ENCODE measurements around the gene TRMT2A. TPM values are rescaled to one million over a fixed set of nuclear protein-coding genes. Genes with fewer than 3 reads are reported as not detected.
A peak's percentile ranks its signal among the peaks of the same experiment; 100 is the strongest.

The TRMT2A gene
- total RNA-seq, 2 experiments from 2014 or later = 98.1 to 140 TPM

- H3K4me1 Mint-ChIP-seq = peaks cover 60% of the 10 kb centered on the region
- DNase-seq (no peak), ATAC-seq (no peak)
- peak overlapping the region; percentile 37 for H3K4me3 Mint-ChIP-seq
- no peaks in the 10 kb centered on the region for H3K9me3 Mint-ChIP-seq (ENCODE audit: low read depth)
- peak overlapping the region; percentile 64 for H3K27ac Mint-ChIP-seq
- no peaks in the 10 kb centered on the region for H3K27me3 Mint-ChIP-seq
- CTCF ChIA-PET = interaction anchor here (0.9 kb wide), 1 partner anchor 23 kb away, joined by 3 read pairs; no protein-coding TSS in a partner anchor
- peaks cover 31% of the 10 kb centered on the region for H3K36me3 Mint-ChIP-seq
Observed at GRCh38 chr22:20114506-20115475, 2.2 kb downstream of the TRMT2A start.

- peaks cover 23% of the 10 kb centered on the region for H3K36me3 Mint-ChIP-seq
- H3K27ac Mint-ChIP-seq = peak overlapping the region; percentile 64
- CTCF ChIA-PET = no interaction called here
- ATAC-seq (no peak), DNase-seq (no peak)
- peaks cover 51% of the 10 kb centered on the region for H3K4me1 Mint-ChIP-seq
- no peaks in the 10 kb centered on the region for H3K9me3 Mint-ChIP-seq (ENCODE audit: low read depth)
- peak overlapping the region; percentile 17 for H3K4me3 Mint-ChIP-seq
- no peaks in the 10 kb centered on the region for H3K27me3 Mint-ChIP-seq
Observed at GRCh38 chr22:20113551-20114310, 3.3 kb downstream of the TRMT2A start.

DNA sequence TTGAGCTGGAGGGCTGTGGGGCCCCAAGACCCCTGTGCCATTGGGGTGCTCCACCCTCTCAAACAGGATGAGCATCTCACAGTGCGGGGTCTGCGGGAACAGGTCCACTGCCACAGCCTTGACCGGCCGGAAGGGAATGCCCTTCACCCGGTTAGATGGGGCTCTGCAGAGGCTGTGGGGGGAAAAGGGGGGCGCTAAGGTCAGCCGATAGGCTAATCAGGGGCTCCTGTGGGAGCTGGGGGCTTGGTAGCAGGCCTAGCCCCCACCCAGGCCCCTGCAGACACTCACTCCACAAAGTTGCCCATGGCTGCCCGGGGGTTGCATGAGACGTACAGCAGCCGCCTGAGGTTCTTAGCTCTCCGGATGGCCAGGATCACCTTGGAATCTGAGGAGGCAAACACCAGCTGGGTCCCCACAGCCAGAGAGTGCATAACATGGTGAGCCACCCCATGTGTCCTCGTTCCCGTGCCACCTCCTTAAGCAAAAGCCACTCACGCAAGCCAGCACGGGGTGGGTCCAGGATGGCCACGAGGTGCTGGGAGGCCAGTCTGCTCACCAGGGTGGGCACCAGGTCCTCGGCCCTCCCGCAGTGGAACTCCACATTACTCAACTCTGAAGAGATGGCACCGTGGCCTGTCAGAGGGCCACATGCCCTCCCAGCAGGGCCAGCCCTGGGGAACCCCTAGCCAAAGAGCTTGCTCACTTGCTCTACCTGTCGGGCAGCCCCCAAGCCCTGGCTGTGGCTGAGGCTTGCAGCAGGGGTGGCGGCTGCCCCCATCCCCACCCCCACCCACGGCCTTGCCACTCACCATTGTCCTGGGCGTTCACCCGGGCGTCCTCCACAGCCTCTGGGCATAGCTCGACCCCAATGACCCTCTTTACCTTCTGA is 4.2 kb downstream of the TRMT2A start:
- peak overlapping the region; percentile 70 for H3K27ac Mint-ChIP-seq
- peaks cover 20% of the 10 kb centered on the region for H3K36me3 Mint-ChIP-seq
- no peak for ATAC-seq
- H3K4me3 Mint-ChIP-seq = no peak overlapping the region
- CTCF ChIA-PET = interaction anchor here (2.9 kb wide), 1 partner anchor 11 kb away, joined by 21 read pairs; no protein-coding TSS in a partner anchor
- DNase-seq = no peak
- H3K4me1 Mint-ChIP-seq = peaks cover 46% of the 10 kb centered on the region
- H3K27me3 Mint-ChIP-seq = no peaks in the 10 kb centered on the region
- no peaks in the 10 kb centered on the region for H3K9me3 Mint-ChIP-seq (ENCODE audit: low read depth)

DNA sequence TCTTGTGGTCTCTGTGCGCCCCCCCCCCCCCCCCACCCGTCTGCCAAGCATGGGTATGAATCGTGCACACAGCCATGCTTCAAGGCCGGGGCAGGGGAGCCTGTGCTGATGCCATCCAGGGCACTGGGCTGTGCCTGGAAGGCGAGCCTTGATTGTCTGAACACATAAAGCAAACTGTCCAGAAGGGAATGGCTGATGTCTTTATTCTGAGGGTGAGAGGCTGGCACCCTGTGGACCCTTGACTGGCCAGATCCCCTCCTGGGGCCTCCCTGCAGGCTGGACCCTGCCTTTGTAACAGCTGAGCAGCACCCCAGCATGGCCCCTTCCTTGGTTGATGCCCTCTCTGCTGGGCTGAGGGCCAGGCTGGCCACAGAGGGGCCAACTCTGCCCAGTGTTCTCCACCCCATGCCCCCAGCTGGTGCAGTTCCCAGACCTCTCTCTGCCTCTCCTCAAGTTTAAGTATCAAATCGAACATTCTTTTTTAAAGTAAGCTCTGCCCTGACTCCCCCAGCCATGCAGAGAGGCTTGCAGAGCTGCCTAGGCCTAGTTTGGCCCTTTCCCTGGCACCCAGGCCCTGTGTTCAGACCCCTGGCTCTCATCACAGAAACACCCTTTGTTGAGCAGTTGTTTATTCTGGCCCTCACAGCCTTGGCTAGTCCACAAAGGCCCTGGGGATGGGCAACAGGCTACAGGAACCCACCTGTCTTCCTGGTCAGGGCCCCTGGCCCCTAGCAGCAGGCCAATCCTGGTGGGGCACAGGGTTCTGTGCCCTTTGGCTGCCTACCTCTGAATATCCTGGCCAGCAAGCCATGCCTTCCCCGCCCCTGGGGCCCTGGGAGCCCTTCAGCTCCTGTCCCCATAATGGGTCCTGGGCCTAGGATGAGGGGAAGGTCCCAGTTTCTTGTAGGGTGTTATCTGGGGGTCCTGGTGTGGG is 5.1 kb downstream of the TRMT2A start:
- Mint-ChIP-seq H3K4me3 (peak overlapping the region; percentile 39), H3K27me3 (no peaks in the 10 kb centered on the region), H3K36me3 (peaks cover 22% of the 10 kb centered on the region), H3K9me3 (ENCODE audit: low read depth) (no peaks in the 10 kb centered on the region), H3K27ac (peak overlapping the region; percentile 70), H3K4me1 (peaks cover 46% of the 10 kb centered on the region)
- no peak for DNase-seq
- ATAC-seq = peak; percentile 9
- CTCF ChIA-PET = interaction anchor here (0.7 to 2.9 kb wide), 11 partner anchors 10 to 158 kb away, joined by 4 to 21 read pairs (median 6); no protein-coding TSS in a partner anchor

GRCh38 chr22:20111045-20111688 is 5.9 kb downstream of the TRMT2A start:
- peaks cover 20% of the 10 kb centered on the region for H3K36me3 Mint-ChIP-seq

DNA sequence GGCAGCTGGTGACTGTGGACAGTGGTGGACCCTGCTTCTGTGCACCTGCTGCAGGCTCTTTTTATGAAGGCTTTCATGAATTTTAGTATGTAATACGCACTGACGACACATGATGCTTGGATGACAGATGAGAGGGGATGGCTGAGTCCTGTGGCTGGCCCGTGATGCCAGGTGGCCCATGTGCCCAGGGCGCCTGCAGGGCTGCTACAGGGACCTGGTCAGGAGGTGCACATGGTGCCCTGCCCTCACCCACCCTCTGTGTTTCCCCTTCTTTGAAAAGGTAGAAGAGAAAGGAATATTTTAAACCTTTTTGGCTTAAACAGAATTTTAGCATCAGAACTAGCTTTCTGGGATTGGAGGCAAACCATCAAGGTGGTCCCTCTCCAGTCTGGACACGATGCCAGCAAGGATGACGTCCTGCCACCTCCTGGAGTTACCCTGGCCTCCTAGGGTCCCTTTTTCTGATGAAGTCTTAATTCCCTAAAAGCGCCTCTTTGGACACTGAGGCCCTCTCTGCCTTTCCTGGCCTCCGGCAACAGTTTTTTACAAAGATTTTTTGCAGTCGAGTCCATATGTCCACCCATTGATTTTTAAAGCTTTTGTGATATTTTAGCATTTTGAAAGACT is 6.6 kb downstream of the TRMT2A start:
- H3K27me3 Mint-ChIP-seq = no peaks in the 10 kb centered on the region
- DNase-seq (no peak), ATAC-seq (no peak)
- no peaks in the 10 kb centered on the region for H3K9me3 Mint-ChIP-seq (ENCODE audit: low read depth)
- CTCF ChIA-PET = interaction anchor here (0.7 to 2.9 kb wide), 14 partner anchors 9 to 163 kb away, joined by 3 to 21 read pairs (median 4); no protein-coding TSS in a partner anchor
- H3K27ac Mint-ChIP-seq = peak overlapping the region; percentile 82
- H3K4me1 Mint-ChIP-seq = peaks cover 38% of the 10 kb centered on the region
- no peak overlapping the region for H3K4me3 Mint-ChIP-seq
- H3K36me3 Mint-ChIP-seq = peaks cover 18% of the 10 kb centered on the region

More at GRCh38 chr22:20111045-20111688, 5.9 kb downstream of the TRMT2A start:
- peaks cover 43% of the 10 kb centered on the region for H3K4me1 Mint-ChIP-seq
- peak; percentile 70 for ATAC-seq
- DNase-seq = peak; percentile 65
- H3K27me3 Mint-ChIP-seq = no peaks in the 10 kb centered on the region
- H3K27ac Mint-ChIP-seq = peak overlapping the region; percentile 82
- CTCF ChIA-PET = interaction anchor here (0.7 to 2.9 kb wide), 15 partner anchors 9 to 157 kb away, joined by 3 to 21 read pairs (median 5); no protein-coding TSS in a partner anchor
- H3K9me3 Mint-ChIP-seq (ENCODE audit: low read depth) = no peaks in the 10 kb centered on the region
- no peak overlapping the region for H3K4me3 Mint-ChIP-seq

DNA sequence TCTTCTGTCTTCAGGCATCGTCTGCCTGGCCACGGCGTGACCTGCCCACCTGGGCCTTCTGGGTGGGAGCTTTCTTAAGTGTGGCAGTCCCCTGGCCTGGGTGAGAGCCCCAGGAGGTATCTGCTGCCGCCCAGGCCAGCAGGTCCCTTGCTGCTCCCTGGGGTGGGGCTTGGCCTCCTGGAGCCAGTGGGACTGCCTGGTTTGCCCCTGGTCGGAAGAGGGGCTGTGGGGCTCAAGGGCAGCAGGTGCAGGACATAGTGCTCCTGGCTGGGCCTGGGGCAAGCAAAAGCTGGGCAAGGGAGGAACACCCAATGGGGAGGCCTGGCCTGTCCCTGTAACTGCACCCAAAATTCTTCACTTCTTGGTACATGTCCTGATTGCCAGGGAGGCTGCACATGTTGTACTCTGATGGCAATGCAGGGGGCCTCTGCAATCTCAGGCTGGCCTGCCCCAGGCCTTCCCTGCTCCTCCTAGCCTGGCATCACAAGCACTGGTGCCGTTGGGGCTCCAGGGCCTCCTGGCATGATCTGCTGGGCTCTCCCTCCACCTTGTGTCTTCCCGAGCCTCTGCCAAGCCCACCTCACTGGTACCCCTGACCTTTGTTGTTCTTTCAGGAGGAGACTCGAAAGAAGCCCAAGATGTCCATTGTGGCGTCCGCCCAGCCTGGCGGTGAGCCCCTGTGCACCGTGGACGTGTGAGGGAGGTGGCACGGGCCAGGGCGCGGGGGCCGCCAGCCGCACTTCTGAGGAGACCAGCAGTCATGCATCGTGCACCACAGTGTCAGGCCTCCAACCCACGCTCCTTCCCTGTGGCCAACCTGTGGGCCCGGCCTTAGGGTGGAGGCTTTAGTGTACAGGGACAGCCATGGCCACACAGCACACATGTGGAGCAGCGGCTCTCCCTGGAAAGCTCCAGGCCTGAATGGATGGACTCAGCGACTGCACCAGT is 7.3 kb downstream of the TRMT2A start:
- Mint-ChIP-seq H3K27me3 (no peaks in the 10 kb centered on the region), H3K36me3 (peaks cover 12% of the 10 kb centered on the region)
- DNase-seq = no peak

GRCh38 chr22:20108757-20109230 is 8.2 kb downstream of the TRMT2A start:
- CTCF ChIA-PET = interaction anchor here (1.2 to 1.3 kb wide), 2 partner anchors 23 to 161 kb away, joined by 3 to 4 read pairs; no protein-coding TSS in a partner anchor
- peak overlapping the region; percentile 52 for H3K27ac Mint-ChIP-seq
- H3K27me3 Mint-ChIP-seq = no peaks in the 10 kb centered on the region
- H3K9me3 Mint-ChIP-seq (ENCODE audit: low read depth) = no peaks in the 10 kb centered on the region
- H3K4me1 Mint-ChIP-seq = peaks cover 24% of the 10 kb centered on the region
- no peak for ATAC-seq
- no peak overlapping the region for H3K4me3 Mint-ChIP-seq
- H3K36me3 Mint-ChIP-seq = peaks cover 8% of the 10 kb centered on the region
- no peak for DNase-seq

More for the DNA sequence above, 7.3 kb downstream of the TRMT2A start:
- Mint-ChIP-seq H3K4me3 (no peak overlapping the region), H3K9me3 (ENCODE audit: low read depth) (no peaks in the 10 kb centered on the region), H3K4me1 (peaks cover 32% of the 10 kb centered on the region), H3K27ac (peak overlapping the region; percentile 9)
- CTCF ChIA-PET = interaction anchor here (1.1 to 2.3 kb wide), 7 partner anchors 13 to 162 kb away, joined by 3 to 19 read pairs (median 3); no protein-coding TSS in a partner anchor
- no peak for ATAC-seq

DNA sequence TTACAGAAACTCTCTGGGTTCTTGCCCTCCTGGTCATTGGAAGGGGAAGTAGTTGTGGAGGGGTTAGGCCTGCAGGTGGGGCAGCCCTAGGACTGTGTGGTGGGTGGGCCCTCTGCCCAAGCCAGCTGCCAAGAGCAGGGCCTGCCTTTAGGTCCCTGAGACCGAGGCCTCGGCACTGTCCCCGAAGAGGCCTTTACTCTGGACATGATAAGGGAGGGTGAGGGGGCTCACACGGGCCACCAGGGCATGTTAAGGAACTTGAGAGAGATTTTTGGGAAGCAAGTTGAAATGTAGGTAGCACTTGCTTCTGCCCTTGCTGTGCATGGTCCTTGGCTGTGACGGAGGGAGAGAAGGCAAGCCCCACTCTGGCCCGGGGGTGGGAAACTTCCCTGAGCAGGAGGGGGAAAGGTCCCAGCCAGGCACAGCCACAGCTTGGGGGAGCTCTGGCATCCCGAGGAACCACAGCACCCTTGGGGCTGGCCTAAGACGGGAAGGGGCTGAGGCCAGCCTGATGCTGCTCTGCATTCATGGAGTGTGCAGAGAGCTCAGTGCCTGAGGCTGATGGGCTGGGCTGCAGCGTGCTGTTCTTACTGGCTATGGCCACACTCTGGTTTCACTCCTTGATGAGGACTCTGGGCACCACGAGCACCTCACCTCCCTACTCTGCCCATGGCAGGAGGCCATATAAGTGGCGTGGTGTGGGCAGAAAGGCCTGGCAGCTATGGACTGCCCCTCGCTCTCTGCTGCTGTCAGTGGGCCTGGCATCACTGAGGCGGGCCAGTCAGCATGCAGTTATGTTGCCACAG is 8.9 kb downstream of the TRMT2A start:
- Mint-ChIP-seq H3K36me3 (peaks cover 11% of the 10 kb centered on the region), H3K27ac (peak overlapping the region; percentile 69), H3K4me1 (peaks cover 23% of the 10 kb centered on the region), H3K27me3 (no peaks in the 10 kb centered on the region), H3K4me3 (no peak overlapping the region), H3K9me3 (ENCODE audit: low read depth) (no peaks in the 10 kb centered on the region)
- CTCF ChIA-PET = interaction anchor here (1.2 kb wide), 1 partner anchor 22 kb away, joined by 4 read pairs; no protein-coding TSS in a partner anchor
- no peak for ATAC-seq
- DNase-seq = no peak

Measured in activated CD8-positive, alpha-beta memory T cell treated with anti-CD3 and anti-CD28 coated beads, Interleukin-2, amount 10 ng/mL, durations not matched to agents 7 days and 5 days (primary cell).